ENCODE results near the gene ZMYM2. TPM values are rescaled to one million over a fixed set of nuclear protein-coding genes. Genes with fewer than 3 reads are reported as not detected.

ZMYM2 gene
- total RNA-seq, 4 donors from 2014 or later = 40.6 to 92.8 (median 50.7) TPM

- no peak for ATAC-seq
- no peak overlapping the region for H3K4me3 ChIP-seq
- WGBS, 2 donors (ENCODE audit: low coverage in 1 of 2) = 6 to 11% methylated on average over 4 of the region's 4 CpGs
- peak overlapping the region in 2 of 4 donors; percentile 88 for H3K27ac ChIP-seq
- no peaks in the 10 kb centered on the region for H3K36me3 ChIP-seq
- H3K27me3 ChIP-seq = peaks cover 13% of the 10 kb centered on the region
- H3K4me1 ChIP-seq = peaks cover 0 to 41% (median 7%) of the 10 kb centered on the region in 3 donors
- no peaks in the 10 kb centered on the region for H3K9me3 ChIP-seq
- no peak for TF ChIP-seq POLR2A (IDR thresholded peaks at IDR 0.05)
- TF ChIP-seq EP300 (IDR thresholded peaks at IDR 0.05) = no peak
- no peak for TF ChIP-seq CTCF (IDR thresholded peaks at IDR 0.05)
- no peak for TF ChIP-seq POLR2AphosphoS5 (IDR thresholded peaks at IDR 0.05)
Observed at GRCh38 chr13:20125129-20125782, 166.7 kb downstream of the ZMYM2 start.

DNA sequence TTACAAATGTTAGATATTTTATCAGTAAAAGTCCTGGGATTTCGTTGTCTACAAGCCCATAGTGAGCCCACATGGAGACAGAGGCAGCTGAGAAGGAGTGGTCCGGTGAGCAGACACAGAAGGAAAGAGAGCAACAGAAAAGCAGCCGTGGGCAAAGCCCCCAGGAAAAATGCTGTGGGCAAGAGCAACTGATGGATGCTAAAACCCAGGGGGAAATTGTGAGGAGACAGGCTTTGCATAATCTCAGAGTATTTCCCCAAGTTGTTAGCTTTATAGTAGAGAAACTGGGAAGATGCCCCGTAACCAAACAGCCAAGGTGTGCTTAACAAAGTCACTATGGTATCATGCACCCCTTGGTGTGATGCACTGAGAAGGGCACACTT lies 167.2 kb downstream of the ZMYM2 start:
- H3K36me3 ChIP-seq = no peaks in the 10 kb centered on the region
- H3K4me3 ChIP-seq = no peak overlapping the region
- H3K9me3 ChIP-seq = no peaks in the 10 kb centered on the region
- H3K27ac ChIP-seq = peak overlapping the region in 3 of 4 donors; percentile 9 to 88 (median 88)
- peaks cover 0 to 41% (median 7%) of the 10 kb centered on the region in 3 donors for H3K4me1 ChIP-seq
- no peak for TF ChIP-seq POLR2AphosphoS5 (IDR thresholded peaks at IDR 0.05)
- no peak for TF ChIP-seq EP300 (IDR thresholded peaks at IDR 0.05)
- TF ChIP-seq CTCF (IDR thresholded peaks at IDR 0.05) = no peak
- no peak for TF ChIP-seq POLR2A (IDR thresholded peaks at IDR 0.05)
- peaks cover 13% of the 10 kb centered on the region for H3K27me3 ChIP-seq
- no peak for ATAC-seq
- WGBS, 2 donors (ENCODE audit: low coverage in 1 of 2) = 51 to 88% methylated on average over 3 of the region's 4 CpGs

GRCh38 chr13:20126541-20127261 lies 168.2 kb downstream of the ZMYM2 start:
- Histone ChIP-seq H3K27ac (peak overlapping the region in 3 of 4 donors; percentile 60 to 88 (median 88)), H3K9me3 (no peaks in the 10 kb centered on the region), H3K27me3 (peaks cover 13% of the 10 kb centered on the region), H3K4me1 (peaks cover 0 to 41% (median 7%) of the 10 kb centered on the region in 3 donors), H3K36me3 (no peaks in the 10 kb centered on the region), H3K4me3 (no peak overlapping the region)
- TF ChIP-seq EP300 (IDR thresholded peaks at IDR 0.05) = no peak
- no peak for TF ChIP-seq POLR2A (IDR thresholded peaks at IDR 0.05)
- TF ChIP-seq CTCF (IDR thresholded peaks at IDR 0.05) = no peak
- TF ChIP-seq POLR2AphosphoS5 (IDR thresholded peaks at IDR 0.05) = no peak
- WGBS, 2 donors (ENCODE audit: low coverage in 1 of 2) = 61 to 64% methylated on average over 6 to 12 of the region's 16 CpGs
- ATAC-seq = no peak

DNA sequence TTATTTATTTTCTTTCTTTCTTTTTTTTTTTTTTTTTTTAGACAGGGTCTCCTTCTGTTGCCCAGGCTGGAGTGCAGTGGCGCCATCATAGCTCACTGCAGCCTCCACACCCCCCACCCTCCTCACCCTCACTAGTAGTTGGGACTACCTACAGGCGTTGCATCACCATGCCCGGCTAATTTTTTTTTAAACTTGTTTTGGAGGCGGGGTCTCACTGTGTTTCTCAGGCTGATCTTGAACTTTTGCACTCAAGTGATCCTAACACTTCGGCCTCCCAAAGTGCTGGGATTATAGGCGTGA lies 168.7 kb downstream of the ZMYM2 start:
- Histone ChIP-seq H3K4me3 (peak overlapping the region; percentile 44 to 65), H3K27me3 (peaks cover 13% of the 10 kb centered on the region), H3K9me3 (no peaks in the 10 kb centered on the region), H3K4me1 (peaks cover 0 to 41% (median 7%) of the 10 kb centered on the region in 3 donors), H3K36me3 (no peaks in the 10 kb centered on the region), H3K27ac (peak overlapping the region; percentile 39 to 88 (median 87))
- WGBS, 2 donors (ENCODE audit: low coverage in 1 of 2) = 39% methylated on average over 6 of the region's 6 CpGs; no CpG with 5 or more reads in 1 of the 2 donors
- ATAC-seq = peak; percentile 11
- TF ChIP-seq EP300 (IDR thresholded peaks at IDR 0.05) (no peak), POLR2AphosphoS5 (IDR thresholded peaks at IDR 0.05) (no peak), CTCF (IDR thresholded peaks at IDR 0.05) (no peak)

Measured in gastroesophageal sphincter (tissue), 4 donors.